Epithelial cell of proximal tubule (primary cell): ENCODE data around the gene LLPH. TPM values are rescaled to one million over a fixed set of nuclear protein-coding genes. Genes with fewer than 3 reads are reported as not detected.
"Not testable (repeated sequence)": the region's sequence is repeated elsewhere in the genome, so short reads cannot be mapped to it uniquely, and the experiment has no call there.

Experiments used
- DNase-seq: peaks from one replicate; pipeline ENCODE4 v3.0.0-alpha.2; 2011; ENCODE audit warnings: low read depth
- H3K4me3 ChIP-seq: 2 replicates; pipeline ENCODE4 v1.5.1; 2011; ENCODE audit warnings: low read depth, mild to moderate bottlenecking, low read length
- CTCF ChIP-seq: conservative IDR thresholded peaks from 2 replicates; pipeline ENCODE4 v1.5.1; 2012; ENCODE audit warnings: low read depth, mild to moderate bottlenecking, low read length
- total RNA-seq: library from RNA; depleted of rRNA; stranded (reverse); fragments of >200 nt; gene quantifications from 2 replicates; pipeline ENCODE4 v1.2.3, GENCODE V29; 2015

LLPH gene
- total RNA-seq, result 12.6 and 15.9 TPM in 2 replicates

- no peak for TF ChIP-seq CTCF
- DNase-seq, result peak; percentile 44
Measured at GRCh38 chr12:66130267-66131066, at the start of gene LLPH. LLPH (minus strand) TSS chr12:66130750; CDS start chr12:66129106, 1,644 bp downstream.

GRCh38 chr12:66176105-66176900, 45.8 kb upstream of the LLPH start:
- no peak for TF ChIP-seq CTCF
- no peak overlapping the region for H3K4me3 ChIP-seq
- no peak for DNase-seq

More at GRCh38 chr12:66130267-66131066, at the start of gene LLPH:
- peak within 1 kb of the TSS; percentile 100 for H3K4me3 ChIP-seq

- H3K4me3 ChIP-seq, DNase-seq: not testable (repeated sequence)
Measured at GRCh38 chr12:66174391-66175325, 44.1 kb upstream of the LLPH start.

GRCh38 chr12:66170606-66171005, 40.1 kb upstream of the LLPH start:
- no peak for TF ChIP-seq CTCF
- DNase-seq, result no peak
- peak overlapping the region; percentile 79 for H3K4me3 ChIP-seq

GRCh38 chr12:66169221-66170170, 38.9 kb upstream of the LLPH start, which contains the start of gene TMBIM4:
TMBIM4 (minus strand) TSS chr12:66169996; CDS start chr12:66169951, 45 bp downstream.
- TF ChIP-seq CTCF, result peak; percentile 32
- DNase-seq, result peak; percentile 69
- H3K4me3 ChIP-seq, result peak within 1 kb of the TSS; percentile 79

- peak overlapping the region; percentile 79 for H3K4me3 ChIP-seq
- no peak for DNase-seq
- no peak for TF ChIP-seq CTCF
Measured at GRCh38 chr12:66168410-66168809, 37.9 kb upstream of the LLPH start.
